CD8-positive, alpha-beta memory T cell (primary cell): ENCODE measurements around the gene C1orf159. TPM values are rescaled to one million over a fixed set of nuclear protein-coding genes. Genes with fewer than 3 reads are reported as not detected.

Experiments used
- CTCF ChIA-PET: fragments of 350-600 bp; sonication (Branson Sonifier 250); formaldehyde crosslinking; loops from one replicate; lab custom pipeline; 2021; ENCODE audit warnings: antibody characterized with exemption; lab: Charles Lee
- POLR2A ChIA-PET: fragments of 350-600 bp; sonication (Branson Sonifier 250); formaldehyde crosslinking; loops from one replicate; lab custom pipeline; 2021; ENCODE audit warnings: antibody characterized with exemption; lab: Charles Lee
- DNase-seq, 5 donors: peaks; one replicate each; pipeline versions ENCODE4 v3.0.0 to v3.0.0-alpha.2; 2020 to 2022; ENCODE audit warnings: mixed read lengths in 1 of 5
- H3K27ac ChIP-seq: one replicate; pipeline ENCODE4 v1.7.0; 2013; ENCODE audit warnings: low read depth, mild to moderate bottlenecking, low read length, moderate library complexity
- H3K27me3 ChIP-seq: 2 replicates; pipeline ENCODE4 v1.7.0; 2013; ENCODE audit warnings: low read length, mild to moderate bottlenecking; ENCODE audit not compliant: insufficient read depth, poor library complexity, severe bottlenecking
- H3K36me3 ChIP-seq: 2 replicates; pipeline ENCODE4 v1.7.0; 2013; ENCODE audit warnings: mild to moderate bottlenecking, low read length, moderate library complexity; ENCODE audit not compliant: insufficient read depth
- H3K4me1 ChIP-seq: 2 replicates; pipeline ENCODE4 v1.7.0; 2013; ENCODE audit warnings: mild to moderate bottlenecking, low read length, moderate library complexity; ENCODE audit not compliant: insufficient read depth
- H3K4me3 ChIP-seq: 2 replicates; pipeline ENCODE4 v1.7.0; 2013; ENCODE audit warnings: mild to moderate bottlenecking, low read length
- H3K9me3 ChIP-seq: 2 replicates; pipeline ENCODE4 v1.7.0; 2013; ENCODE audit warnings: mild to moderate bottlenecking, low read length
- H3K27ac Mint-ChIP-seq, 8 donors: one replicate each; pipeline ENCODE4 v1.8.0; 2020 to 2021; ENCODE audit warnings: mixed read lengths in 8 of 8, mild to moderate bottlenecking in 6 of 8, inconsistent platforms in 3 of 8, moderate library complexity in 3 of 8
- H3K27me3 Mint-ChIP-seq, 2 donors: one replicate each; pipeline ENCODE4 v1.8.0; 2020 to 2021; ENCODE audit warnings: mixed read lengths in 2 of 2, mild to moderate bottlenecking in 1 of 2, moderate library complexity in 1 of 2
- H3K36me3 Mint-ChIP-seq, 3 donors: one replicate each; pipeline ENCODE4 v1.8.0; 2020 to 2021; ENCODE audit warnings: mixed read lengths in 3 of 3, inconsistent platforms in 1 of 3, mild to moderate bottlenecking in 1 of 3
- H3K4me1 Mint-ChIP-seq, 3 donors: one replicate each; pipeline ENCODE4 v1.8.0; 2020 to 2021; ENCODE audit warnings: mixed read lengths in 3 of 3, inconsistent platforms in 1 of 3, mild to moderate bottlenecking in 1 of 3
- H3K4me3 Mint-ChIP-seq, 7 donors: one replicate each; pipeline ENCODE4 v1.8.0; 2020 to 2021; ENCODE audit warnings: mixed read lengths in 7 of 7, mild to moderate bottlenecking in 6 of 7, moderate library complexity in 4 of 7, inconsistent platforms in 2 of 7
- H3K9me3 Mint-ChIP-seq, 5 donors: one replicate each; pipeline ENCODE4 v1.8.0; 2020 to 2022; ENCODE audit warnings: mixed read lengths in 5 of 5, mild to moderate bottlenecking in 3 of 5, moderate library complexity in 2 of 5, inconsistent platforms in 1 of 5
- polyA plus RNA-seq: library from polyadenylated mRNA; unstranded; fragments of 300-500 nt; fragmentation: Illumina TruSeq; gene quantifications from one replicate; pipeline ENCODE4 v1.2.3, GENCODE V29; 2021
- total RNA-seq, 2 experiments: library from RNA; stranded (reverse); gene quantifications; one replicate each; pipeline ENCODE4 v1.2.3, GENCODE V29; 2021

Gene C1orf159
- total and polyA plus RNA-seq, 3 experiments from 2014 or later: 7.9 to 20.8 (median 18.7) TPM

- H3K4me1 Mint-ChIP-seq: peaks cover 8 to 19% (median 14%) of the 10 kb centered on the region in 3 donors
- no peaks in the 10 kb centered on the region for H3K36me3 Mint-ChIP-seq
- POLR2A ChIA-PET: no interaction called here
Observed at GRCh38 chr1:1132956-1133750, 17.3 kb upstream of the C1orf159 start.

GRCh38 chr1:1132042-1132950 lies 16.4 kb upstream of the C1orf159 start:
- no peak overlapping the region for H3K4me3 ChIP-seq
- peak in 1 of 5 donors; percentile 44 for DNase-seq
- no peaks in the 10 kb centered on the region for H3K27me3 ChIP-seq
- H3K4me1 ChIP-seq: peaks cover 7% of the 10 kb centered on the region
- H3K36me3 Mint-ChIP-seq: no peaks in the 10 kb centered on the region
- ChIA-PET CTCF (interaction anchor here (1.1 kb wide), 1 partner anchor 10 kb away, joined by 3 read pairs; no protein-coding TSS in a partner anchor), POLR2A (no interaction called here)
- peaks cover 3 to 12% (median 6%) of the 10 kb centered on the region in 3 donors for H3K4me1 Mint-ChIP-seq
- H3K4me3 Mint-ChIP-seq: no peak overlapping the region
- H3K9me3 ChIP-seq: no peaks in the 10 kb centered on the region
- H3K27me3 Mint-ChIP-seq: peaks cover 0 to 2% of the 10 kb centered on the region in 2 donors
- H3K27ac ChIP-seq: no peak overlapping the region
- no peaks in the 10 kb centered on the region for H3K36me3 ChIP-seq
- no peak overlapping the region for H3K27ac Mint-ChIP-seq
- H3K9me3 Mint-ChIP-seq: no peaks in the 10 kb centered on the region

More at GRCh38 chr1:1132956-1133750, 17.3 kb upstream of the C1orf159 start:
- Histone ChIP-seq H3K4me1 (peaks cover 14% of the 10 kb centered on the region), H3K9me3 (no peaks in the 10 kb centered on the region), H3K4me3 (no peak overlapping the region), H3K36me3 (no peaks in the 10 kb centered on the region), H3K27ac (no peak overlapping the region), H3K27me3 (no peaks in the 10 kb centered on the region)
- Mint-ChIP-seq H3K27ac (no peak overlapping the region), H3K27me3 (peaks cover 0 to 2% of the 10 kb centered on the region in 2 donors), H3K4me3 (no peak overlapping the region), H3K9me3 (no peaks in the 10 kb centered on the region)
- no peak for DNase-seq
- CTCF ChIA-PET: interaction anchor here (1.1 kb wide), 1 partner anchor 11 kb away, joined by 3 read pairs; no protein-coding TSS in a partner anchor

- no peaks in the 10 kb centered on the region for H3K9me3 ChIP-seq
- no peak overlapping the region for H3K4me3 ChIP-seq
- Mint-ChIP-seq H3K27me3 (peaks cover 0 to 2% of the 10 kb centered on the region in 2 donors), H3K27ac (no peak overlapping the region), H3K36me3 (no peaks in the 10 kb centered on the region), H3K9me3 (no peaks in the 10 kb centered on the region), H3K4me1 (peaks cover 0 to 3% (median 0%) of the 10 kb centered on the region in 3 donors), H3K4me3 (no peak overlapping the region)
- no peak overlapping the region for H3K27ac ChIP-seq
- no peaks in the 10 kb centered on the region for H3K36me3 ChIP-seq
- DNase-seq: no peak
- ChIA-PET CTCF (interaction anchor here (1.0 to 1.4 kb wide), 3 partner anchors 9 to 77 kb away, joined by 3 to 4 read pairs (median 3); no protein-coding TSS in a partner anchor), POLR2A (no interaction called here)
- H3K4me1 ChIP-seq: no peaks in the 10 kb centered on the region
- no peaks in the 10 kb centered on the region for H3K27me3 ChIP-seq
Observed at GRCh38 chr1:1130206-1131120, 14.6 kb upstream of the C1orf159 start.

- POLR2A ChIA-PET: no interaction called here
Observed at GRCh38 chr1:1129381-1129821, 13.5 kb upstream of the C1orf159 start.

GRCh38 chr1:1128454-1129139 lies 12.7 kb upstream of the C1orf159 start:
- H3K9me3 Mint-ChIP-seq: peaks cover 0 to under 1% (median 0%) of the 10 kb centered on the region in 5 donors
- H3K4me1 Mint-ChIP-seq: peaks cover 0 to 1% (median 0%) of the 10 kb centered on the region in 3 donors
- peaks cover 0 to 2% of the 10 kb centered on the region in 2 donors for H3K27me3 Mint-ChIP-seq
- CTCF ChIA-PET: no interaction called here
- H3K4me3 Mint-ChIP-seq: no peak overlapping the region
- H3K27ac Mint-ChIP-seq: peak overlapping the region in 1 of 8 donors; percentile 60
- DNase-seq: no peak
- Histone ChIP-seq H3K9me3 (no peaks in the 10 kb centered on the region), H3K4me3 (no peak overlapping the region), H3K27me3 (no peaks in the 10 kb centered on the region), H3K36me3 (no peaks in the 10 kb centered on the region), H3K27ac (no peak overlapping the region), H3K4me1 (no peaks in the 10 kb centered on the region)
- POLR2A ChIA-PET: no interaction called here
- H3K36me3 Mint-ChIP-seq: no peaks in the 10 kb centered on the region

More at GRCh38 chr1:1129381-1129821, 13.5 kb upstream of the C1orf159 start:
- Mint-ChIP-seq H3K27me3 (peaks cover 0 to 2% of the 10 kb centered on the region in 2 donors), H3K9me3 (no peaks in the 10 kb centered on the region), H3K27ac (no peak overlapping the region), H3K4me3 (no peak overlapping the region), H3K36me3 (no peaks in the 10 kb centered on the region), H3K4me1 (no peaks in the 10 kb centered on the region)
- Histone ChIP-seq H3K4me1 (no peaks in the 10 kb centered on the region), H3K27ac (no peak overlapping the region), H3K4me3 (no peak overlapping the region), H3K27me3 (no peaks in the 10 kb centered on the region), H3K9me3 (no peaks in the 10 kb centered on the region), H3K36me3 (no peaks in the 10 kb centered on the region)
- CTCF ChIA-PET: interaction anchor here (1.0 to 1.4 kb wide), 2 partner anchors 10 to 78 kb away, joined by 3 read pairs; no protein-coding TSS in a partner anchor
- DNase-seq: no peak

GRCh38 chr1:1127551-1128451 lies 11.9 kb upstream of the C1orf159 start:
- Mint-ChIP-seq H3K27ac (peak overlapping the region in 1 of 8 donors; percentile 60), H3K36me3 (no peaks in the 10 kb centered on the region), H3K27me3 (peaks cover 0 to 2% of the 10 kb centered on the region in 2 donors), H3K4me3 (no peak overlapping the region), H3K9me3 (peaks cover 0 to 1% (median 0%) of the 10 kb centered on the region in 5 donors), H3K4me1 (peaks cover 0 to 3% (median 0%) of the 10 kb centered on the region in 3 donors)
- Histone ChIP-seq H3K27me3 (no peaks in the 10 kb centered on the region), H3K27ac (no peak overlapping the region), H3K4me1 (peaks cover under 1% of the 10 kb centered on the region), H3K9me3 (no peaks in the 10 kb centered on the region), H3K36me3 (no peaks in the 10 kb centered on the region), H3K4me3 (no peak overlapping the region)
- DNase-seq: no peak
- ChIA-PET CTCF (no interaction called here), POLR2A (no interaction called here)
